Measurements from ENCODE around the gene SNCA. TPM values are rescaled to one million over a fixed set of nuclear protein-coding genes. Genes with fewer than 3 reads are reported as not detected.

Gene SNCA
- total and polyA plus RNA-seq, 2 of the 8 experiments (the other 6 are each of a cell fraction or from before 2014, with no cell fraction given) = 8.5 to 16.8 TPM

DNA sequence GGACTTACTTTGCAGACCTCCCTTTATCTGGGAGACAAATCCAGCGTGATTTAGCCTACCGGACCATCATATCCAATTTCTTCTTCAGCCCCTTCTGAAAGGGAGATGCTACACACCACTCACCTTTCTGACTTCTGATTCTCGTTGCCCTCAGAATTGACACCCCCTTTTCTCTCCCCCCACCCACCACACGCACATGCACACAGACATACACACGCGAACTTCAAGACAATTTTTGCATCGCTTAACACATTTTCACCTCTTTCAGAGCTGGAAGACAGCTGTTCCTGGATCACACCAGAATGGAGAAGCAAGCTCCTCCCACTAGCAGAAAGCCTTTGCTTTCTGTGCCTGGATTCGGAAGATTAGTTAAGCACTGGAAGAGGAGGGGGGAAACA lies 1.0 kb upstream of the SNCA start:
- Histone ChIP-seq H4K8ac (ENCODE audit: extremely low read depth, insufficient read depth, low read length) (no peak overlapping the region), H3K4me1 (replicated peaks in 1 of 4; ENCODE audit: control insufficient read depth in 3 of 4, insufficient read depth in 4 of 4, low read length in 3 of 4) (peaks cover 0 to 7% (median 2%) of the 10 kb centered on the region in 4 experiments; a peak in 3 of 7 replicates), H3K56ac (replicated peaks; ENCODE audit: insufficient read length, low read depth, low read length) (no peak overlapping the region), H2BK15ac (ENCODE audit: low read length) (no peak overlapping the region), H3K4ac (replicated peaks; ENCODE audit: insufficient read length, low read depth, low read length) (no peak overlapping the region), H2BK5ac (ENCODE audit: low read depth, low read length) (peak overlapping the region; percentile 22; the same call in 1 of the 2 replicates), H3K79me2 (ENCODE audit: control insufficient read depth in 1 of 2, insufficient read depth in 2 of 2, low read length in 2 of 2) (no peaks in the 10 kb centered on the region), H3K18ac (ENCODE audit: extremely low read depth, low read length) (no peak overlapping the region), H3K23me2 (ENCODE audit: low read depth, low read length) (peaks cover 10% of the 10 kb centered on the region), H3K14ac (ENCODE audit: insufficient read length) (no peak overlapping the region), H2BK20ac (ENCODE audit: low read length) (no peak overlapping the region), H3K4me3 (ENCODE audit: extremely low read depth in 1 of 4, insufficient read depth in 2 of 4, low read depth in 3 of 4, low read length in 4 of 4) (peak overlapping the region; percentile 60 to 73 (median 66)), H4K91ac (replicated peaks; ENCODE audit: insufficient read length, low read length) (no peak overlapping the region), H2AFZ (ENCODE audit: low read length) (peak overlapping the region; percentile 99), H4K20me1 (replicated peaks in 1 of 2; ENCODE audit: control insufficient read depth in 1 of 2, insufficient read depth in 2 of 2, low read length in 2 of 2) (no peaks in the 10 kb centered on the region), H2BK120ac (replicated peaks; ENCODE audit: low read depth, low read length) (no peak overlapping the region), H3K9me3 (ENCODE audit: insufficient read depth in 2 of 2, low read depth in 1 of 2, low read length in 1 of 2) (no peaks in the 10 kb centered on the region), H3K27me3 (replicated peaks in 1 of 4; ENCODE audit: control insufficient read depth in 3 of 4, extremely low read depth in 1 of 4, insufficient read depth in 3 of 4, low read length in 3 of 4) (peaks cover 0 to 10% (median 7%) of the 10 kb centered on the region in 4 experiments; a peak in 4 of 7 replicates), H3K36me3 (ENCODE audit: control insufficient read depth in 2 of 4, insufficient read depth in 4 of 4, low read length in 3 of 4) (peaks cover 0 to 2% (median 0%) of the 10 kb centered on the region in 4 experiments; a peak in 1 of 8 replicates), H3K23ac (ENCODE audit: insufficient read length) (no peak overlapping the region), H3K27ac (ENCODE audit: low read depth, low read length) (no peak overlapping the region), H2BK12ac (ENCODE audit: low read depth, low read length) (no peak overlapping the region), H3K79me1 (ENCODE audit: low read depth, low read length) (no peaks in the 10 kb centered on the region; the same call in 1 of the 2 replicates), H3K9ac (replicated peaks in 1 of 4; ENCODE audit: extremely low read depth in 1 of 4, low read depth in 3 of 4, low read length in 3 of 4) (peak overlapping the region in 2 of 4 experiments; percentile 57 to 62; a peak in 2 of 7 replicates), H4K5ac (ENCODE audit: insufficient read length, low read depth, low read length) (no peak overlapping the region), H3K4me2 (ENCODE audit: insufficient read depth in 1 of 2, low read depth in 2 of 2, low read length in 2 of 2) (peak overlapping the region; percentile 89 to 96), H2AK5ac (ENCODE audit: low read depth, low read length) (no peak overlapping the region)
- peak; percentile 55 for FAIRE-seq
- ChIA-PET POLR2A (ENCODE audit: partially characterized antibody) (interaction anchor here (0.6 kb wide), 1 partner anchor 1026 kb away, joined by 3 read pairs; no protein-coding TSS in a partner anchor), CTCF (ENCODE audit: partially characterized antibody) (interaction anchor here (0.6 to 1.4 kb wide), 12 partner anchors 14 to 383 kb away, joined by 3 to 7 read pairs (median 3); no protein-coding TSS in a partner anchor)
- no peak for DNase-seq (ENCODE audit: low read depth in 1 of 2, low spot score in 2 of 2)
- WGBS, 2 experiments (ENCODE audit: extremely low coverage in 1 of 2, insufficient coverage in 1 of 2, insufficient read length in 1 of 2, insufficient replicate concordance in 2 of 2, low coverage in 1 of 2, low lambda C conversion rate in 2 of 2, missing lambda C conversion rate in 1 of 2) = 3% methylated on average over 8 of the region's 8 CpGs; no CpG with 5 or more reads in 1 of the 2 experiments
- TF ChIP-seq SP1 (IDR thresholded peaks at IDR 0.05; ENCODE audit: low read depth, low read length) = no peak
- no peak for TF ChIP-seq RNF2 (IDR thresholded peaks at IDR 0.05; ENCODE audit: borderline replicate concordance, low read depth, low read length, missing control alignments, poor library complexity, severe bottlenecking)
- no peak for TF ChIP-seq PHF8 (conservative IDR thresholded peaks at IDR 0.05; ENCODE audit: low read depth, low read length)
- TF ChIP-seq USF2 (IDR thresholded peaks at IDR 0.05; ENCODE audit: low read length) = no peak
- no peak for TF ChIP-seq SIN3A (conservative IDR thresholded peaks at IDR 0.05 in 1 of 2, IDR thresholded peaks at IDR 0.05 in 1 of 2; ENCODE audit: low read depth in 1 of 2, low read length in 2 of 2)
- no peak for TF ChIP-seq CBX8 (IDR thresholded peaks at IDR 0.05; ENCODE audit: borderline replicate concordance, low read depth, low read length)
- TF ChIP-seq E2F6 (IDR thresholded peaks at IDR 0.05) = no peak
- TF ChIP-seq ZNF274 (IDR thresholded peaks at IDR 0.05; ENCODE audit: borderline replicate concordance, extremely low read depth, low read length) = no peak
- no peak for TF ChIP-seq KDM4A (IDR thresholded peaks at IDR 0.05; ENCODE audit: low read depth, low read length, severe bottlenecking)
- TF ChIP-seq BRCA1 (IDR thresholded peaks at IDR 0.05; ENCODE audit: low read depth, low read length) = no peak
- TF ChIP-seq KDM5A (IDR thresholded peaks at IDR 0.05; ENCODE audit: low read length) = no peak
